Fibroblast of skin of scalp (primary cell): ENCODE results near the gene TLE4.
A peak's percentile ranks its signal among the peaks of the same experiment; 100 is the strongest.
"Not testable (repeated sequence)": the region's sequence is repeated elsewhere in the genome, so short reads cannot be mapped to it uniquely, and the experiment has no call there.

Source experiments
- DNase-seq: peaks from one replicate; pipeline ENCODE4 v3.0.0-alpha.2; 2013

TLE4 gene

DNA sequence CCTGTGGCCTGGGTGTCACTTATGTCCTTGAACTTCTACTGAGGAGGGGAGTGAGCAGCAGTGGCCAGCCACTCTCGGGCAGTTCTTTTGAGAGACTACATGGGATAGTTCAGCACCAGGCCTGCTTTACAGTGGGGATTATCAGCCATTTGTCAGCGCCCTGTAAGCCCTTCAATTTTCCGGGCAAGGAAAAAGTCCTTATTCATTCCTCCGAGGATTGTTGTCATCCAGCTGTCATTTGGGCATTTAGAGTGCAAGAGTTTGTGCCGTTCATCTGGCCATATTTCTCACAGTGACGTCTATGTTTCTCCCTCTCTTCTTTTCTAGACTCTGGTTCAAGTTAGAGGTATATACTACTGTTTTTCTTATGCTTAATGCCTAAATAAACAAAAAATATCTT lies 172.8 kb downstream of the TLE4 start:
- no peak for DNase-seq

DNA sequence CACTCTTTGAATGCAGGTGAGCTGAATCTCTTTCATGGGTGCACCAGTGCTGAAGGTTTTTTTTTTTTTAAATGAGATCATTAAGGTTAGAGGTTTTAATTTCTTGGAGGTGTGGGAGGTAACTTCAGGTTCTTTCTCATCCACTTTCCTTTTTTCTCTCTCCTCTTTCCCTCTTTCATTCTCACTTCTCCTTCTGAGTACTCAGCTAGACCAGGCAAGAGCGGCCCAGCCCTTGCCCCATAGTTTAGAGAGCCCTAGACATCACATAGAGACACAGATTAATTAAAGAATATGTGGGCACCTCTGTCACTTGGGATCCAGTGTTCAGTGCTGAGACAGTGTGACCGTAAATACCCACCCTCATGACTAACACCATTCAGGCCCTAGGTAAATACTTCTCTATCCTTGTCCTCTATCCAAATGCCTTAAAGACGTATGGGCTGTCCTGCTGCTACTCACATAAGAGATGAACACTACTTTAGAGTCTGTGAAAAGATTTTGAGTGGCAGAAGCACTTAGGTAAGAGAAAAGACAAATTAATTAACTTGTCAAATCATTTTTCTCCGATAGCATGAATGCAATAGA lies 174.1 kb downstream of the TLE4 start:
- DNase-seq = no peak

DNA sequence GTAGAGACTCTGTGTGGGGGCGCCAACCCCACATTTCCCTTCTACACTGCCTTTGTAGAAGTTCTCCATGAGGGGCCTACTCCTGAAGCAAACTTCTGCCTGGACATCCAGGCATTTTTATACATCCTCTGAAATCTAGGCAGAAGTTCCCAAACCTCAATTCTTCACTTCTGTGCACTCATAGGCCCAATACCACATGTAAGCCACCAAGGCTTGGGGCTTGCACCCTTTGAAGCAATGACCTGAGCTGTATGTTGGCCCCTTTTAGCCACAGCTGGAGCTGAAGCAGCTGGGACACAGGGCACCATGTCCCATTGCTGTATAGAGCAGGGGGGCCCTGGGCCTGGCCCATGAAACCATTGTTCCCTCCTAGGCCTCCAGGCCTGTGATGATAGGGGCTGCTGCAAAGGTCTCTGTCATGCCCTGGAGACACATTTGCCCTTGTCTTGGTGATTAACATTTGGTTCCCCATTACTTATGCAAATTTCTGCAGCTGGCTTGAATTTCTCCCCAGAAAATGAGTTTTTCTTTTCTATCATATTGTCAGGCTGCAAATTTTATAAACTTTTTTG lies 180.2 kb downstream of the TLE4 start:
- not testable (repeated sequence) for DNase-seq

DNA sequence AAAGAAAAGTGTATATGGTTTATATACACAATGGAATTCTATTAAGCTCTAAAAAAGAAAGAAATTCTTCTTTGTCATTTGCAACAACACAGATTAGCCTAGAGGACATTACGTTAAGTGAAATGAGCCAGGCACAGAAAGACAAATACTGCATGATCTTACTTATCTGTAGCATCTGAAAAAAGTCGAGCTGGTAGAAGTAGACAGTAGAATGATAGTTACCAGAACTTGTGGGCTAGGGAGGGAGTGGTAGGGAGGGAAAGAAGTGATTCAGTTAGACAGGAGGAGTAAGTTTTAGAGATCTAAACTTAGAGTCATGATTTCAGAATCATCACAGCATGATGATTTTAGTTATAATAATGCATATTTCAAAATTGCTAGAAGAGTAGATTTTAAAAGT lies 184.6 kb downstream of the TLE4 start:
- no peak for DNase-seq

DNA sequence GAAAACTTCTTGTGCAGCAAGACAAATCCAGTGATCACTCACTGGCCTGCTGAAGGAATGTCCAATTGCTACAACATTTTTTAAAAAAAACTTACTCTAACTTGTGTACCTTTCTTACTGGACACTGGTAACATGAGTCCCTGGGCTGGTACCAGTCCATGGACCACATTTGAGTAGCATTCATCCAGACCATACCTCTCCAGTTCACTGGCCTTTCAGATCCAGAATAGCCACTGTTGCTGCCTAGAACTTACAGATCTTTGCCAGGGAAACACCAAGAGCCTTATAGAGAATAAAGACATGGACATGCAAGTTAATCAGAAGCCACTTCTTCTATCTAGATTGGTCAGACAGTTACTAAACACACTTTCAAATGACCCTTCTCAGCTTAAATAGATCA lies 185.3 kb downstream of the TLE4 start:
- DNase-seq = no peak

DNA sequence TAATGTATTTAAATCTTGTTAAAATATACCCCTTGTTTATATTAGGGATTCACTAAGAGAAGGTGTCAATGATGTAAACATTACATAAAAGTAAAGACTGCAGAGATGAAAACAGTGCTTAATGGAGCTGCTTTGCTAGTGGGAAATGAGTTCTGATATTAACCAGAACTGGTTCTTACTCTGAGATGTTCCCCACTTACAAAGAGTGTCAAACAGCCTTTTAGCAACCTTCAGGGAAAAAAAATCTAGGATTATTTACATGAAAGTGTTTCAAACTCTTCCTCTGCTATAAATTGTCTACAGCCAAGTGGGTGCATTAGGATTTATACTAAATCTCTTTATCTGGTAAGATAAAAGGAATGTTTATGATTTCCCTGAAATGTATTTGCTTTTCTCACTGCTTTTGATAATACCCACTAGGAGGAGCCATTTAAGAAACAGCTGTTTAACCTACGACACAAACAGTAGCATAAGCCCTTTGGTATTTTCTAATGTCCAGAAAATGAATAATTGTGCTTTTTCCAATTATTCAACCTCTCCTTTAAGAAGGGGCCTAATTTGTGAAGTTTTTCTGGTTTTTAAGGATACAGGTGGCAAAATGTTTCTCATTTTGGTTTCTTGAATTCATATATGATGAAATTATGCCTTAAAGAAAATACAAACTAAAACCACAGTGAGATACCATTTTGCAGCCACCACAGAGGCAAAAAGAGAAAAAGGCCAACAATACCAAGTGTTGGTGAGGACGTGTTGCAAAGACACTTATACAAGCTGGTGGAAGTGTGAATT lies 186.3 kb downstream of the TLE4 start:
- peak; percentile 36 for DNase-seq

DNA sequence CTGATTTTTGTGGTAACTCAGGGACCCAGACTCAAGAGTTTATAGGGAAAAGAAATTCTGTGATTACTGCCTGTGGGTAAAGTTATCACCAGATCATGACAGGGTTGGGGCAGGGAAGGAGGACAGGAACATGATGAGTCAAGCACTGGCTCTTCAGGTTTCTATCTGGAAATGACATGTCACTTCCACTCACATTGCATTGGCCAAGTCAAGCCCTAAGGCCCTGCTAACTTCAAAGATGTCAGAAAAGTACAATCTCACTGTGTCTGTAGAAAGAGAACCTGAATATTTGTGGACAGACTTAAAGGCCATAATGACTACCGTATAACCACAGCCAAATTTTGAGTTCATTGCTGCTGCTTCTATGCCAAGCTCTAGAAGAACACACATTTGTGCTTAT lies 187.7 kb downstream of the TLE4 start:
- DNase-seq = no peak

DNA sequence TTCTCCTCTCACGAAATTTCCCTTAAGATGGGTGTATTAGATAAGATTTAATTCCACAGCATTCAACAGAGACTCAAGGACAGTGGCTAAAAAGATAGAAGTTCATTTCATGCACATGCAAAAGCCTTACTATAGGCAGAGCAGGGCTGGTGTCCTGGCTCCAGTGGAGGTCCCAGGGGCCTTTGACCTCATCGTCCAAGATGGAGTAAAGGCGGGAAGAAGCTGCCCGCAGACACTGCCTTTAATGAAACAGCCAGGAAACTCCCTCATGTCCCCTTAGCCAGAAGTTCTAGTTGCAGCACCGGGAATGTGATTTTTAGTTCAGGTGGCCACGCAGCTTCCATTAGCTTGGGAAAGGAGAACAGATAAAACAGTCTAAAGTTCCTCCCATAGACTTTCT lies 190.3 kb downstream of the TLE4 start:
- DNase-seq = no peak

DNA sequence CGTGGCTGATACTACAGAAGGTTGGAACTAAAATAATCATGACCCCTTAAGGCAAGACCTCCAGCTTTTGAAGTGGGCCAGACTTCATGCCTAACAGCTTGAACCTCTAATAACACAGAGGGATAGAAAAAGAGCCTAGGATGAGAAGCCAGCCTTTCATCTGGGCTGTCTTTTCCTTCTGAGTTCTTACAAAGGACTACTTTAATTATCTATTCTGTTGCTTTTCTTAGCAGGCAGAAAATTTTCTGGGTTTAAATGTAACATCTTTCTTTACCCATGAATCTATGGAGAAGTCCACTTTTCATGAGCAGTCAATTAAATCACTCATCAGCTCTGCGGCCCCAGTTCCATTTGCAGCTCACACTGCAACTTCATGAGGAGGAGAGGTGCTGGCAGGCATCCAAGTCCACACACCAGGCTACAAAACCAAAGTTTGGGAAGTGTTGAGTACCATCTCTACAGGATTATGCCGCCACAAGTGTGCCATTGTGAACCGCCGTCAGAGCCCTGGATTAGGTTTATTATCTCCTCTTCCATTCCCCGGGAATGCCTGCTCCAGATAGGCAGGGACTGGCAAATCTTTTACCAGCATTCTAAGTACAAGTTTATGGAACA lies 192.0 kb downstream of the TLE4 start:
- DNase-seq = peak; percentile 44

DNA sequence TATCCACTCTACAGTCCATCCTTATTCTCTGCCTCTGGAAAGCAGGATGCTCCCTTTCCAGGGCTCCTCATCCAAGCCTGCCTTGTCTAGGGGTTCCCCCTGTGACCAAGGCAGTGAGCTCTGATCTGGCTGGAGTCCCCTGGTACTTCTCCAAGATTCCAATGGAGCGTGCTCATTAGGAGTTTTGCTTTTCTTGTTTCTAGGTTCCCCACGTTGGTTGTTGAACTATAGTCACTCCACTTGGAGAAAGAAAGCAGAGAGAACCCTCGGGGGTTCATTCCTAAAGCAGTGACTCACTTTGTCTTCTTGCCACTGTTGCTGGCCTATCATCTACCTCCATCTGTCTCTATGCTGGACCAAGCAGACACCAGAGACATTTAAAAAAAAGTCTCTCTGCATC lies 192.6 kb downstream of the TLE4 start:
- DNase-seq = peak; percentile 98

DNA sequence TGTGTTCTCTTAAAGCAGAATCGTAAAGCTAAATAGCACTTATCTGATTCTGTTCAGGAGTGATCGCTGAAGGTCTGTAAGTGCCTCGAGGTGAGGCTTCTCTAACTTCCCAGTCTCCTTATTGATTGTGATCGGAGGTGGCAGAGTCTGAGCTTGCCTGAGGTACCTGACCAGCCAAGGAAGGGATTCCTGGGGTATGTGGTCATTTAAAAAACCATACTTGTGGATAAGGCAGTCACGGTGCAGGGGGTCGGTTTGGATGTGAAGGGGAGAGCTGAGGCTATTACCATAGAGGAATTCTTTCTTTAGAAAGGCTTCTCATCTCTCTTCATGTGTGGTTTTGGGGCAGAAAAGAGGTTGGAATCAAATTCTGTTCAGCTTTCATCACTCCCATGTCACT lies 193.7 kb downstream of the TLE4 start:
- peak; percentile 18 for DNase-seq

DNA sequence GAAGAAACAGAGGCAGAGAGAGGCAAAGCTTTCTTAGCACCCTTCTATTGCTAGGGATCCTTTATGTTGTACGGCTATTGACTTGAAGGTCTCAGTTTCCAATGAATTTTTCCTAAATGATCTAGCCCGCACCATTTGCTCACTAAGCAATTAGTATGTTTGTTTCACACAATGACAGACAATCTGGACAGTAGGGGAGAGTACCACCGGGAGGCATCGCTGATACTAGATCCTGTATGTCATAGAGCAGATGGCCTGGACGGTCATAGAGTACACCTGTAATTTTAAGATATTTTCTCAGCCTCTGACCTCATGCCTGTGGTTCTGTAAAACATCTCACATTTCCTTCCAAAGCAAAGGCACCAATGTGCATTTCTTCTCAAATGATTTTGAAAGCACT lies 194.3 kb downstream of the TLE4 start:
- DNase-seq = no peak

DNA sequence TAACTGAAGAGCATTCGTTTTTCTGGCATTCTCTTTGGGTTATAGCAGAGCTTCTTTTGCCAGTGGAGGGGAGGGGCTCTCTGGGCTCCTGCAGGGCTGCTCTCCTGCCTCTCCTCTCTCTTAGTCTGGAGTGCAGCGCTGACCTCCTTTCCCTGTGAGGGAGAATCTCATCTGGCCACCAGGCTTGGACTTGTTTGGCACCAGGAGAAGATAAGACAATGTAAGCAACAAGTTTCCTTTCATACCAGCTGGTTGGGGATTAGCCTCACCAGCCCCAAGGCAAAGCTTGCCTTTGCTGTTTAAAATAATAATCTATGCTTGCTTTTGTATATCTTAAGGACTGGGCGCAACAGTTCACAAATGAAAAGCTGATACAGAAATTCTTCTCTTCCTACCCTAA lies 196.4 kb downstream of the TLE4 start:
- DNase-seq = peak; percentile 7

DNA sequence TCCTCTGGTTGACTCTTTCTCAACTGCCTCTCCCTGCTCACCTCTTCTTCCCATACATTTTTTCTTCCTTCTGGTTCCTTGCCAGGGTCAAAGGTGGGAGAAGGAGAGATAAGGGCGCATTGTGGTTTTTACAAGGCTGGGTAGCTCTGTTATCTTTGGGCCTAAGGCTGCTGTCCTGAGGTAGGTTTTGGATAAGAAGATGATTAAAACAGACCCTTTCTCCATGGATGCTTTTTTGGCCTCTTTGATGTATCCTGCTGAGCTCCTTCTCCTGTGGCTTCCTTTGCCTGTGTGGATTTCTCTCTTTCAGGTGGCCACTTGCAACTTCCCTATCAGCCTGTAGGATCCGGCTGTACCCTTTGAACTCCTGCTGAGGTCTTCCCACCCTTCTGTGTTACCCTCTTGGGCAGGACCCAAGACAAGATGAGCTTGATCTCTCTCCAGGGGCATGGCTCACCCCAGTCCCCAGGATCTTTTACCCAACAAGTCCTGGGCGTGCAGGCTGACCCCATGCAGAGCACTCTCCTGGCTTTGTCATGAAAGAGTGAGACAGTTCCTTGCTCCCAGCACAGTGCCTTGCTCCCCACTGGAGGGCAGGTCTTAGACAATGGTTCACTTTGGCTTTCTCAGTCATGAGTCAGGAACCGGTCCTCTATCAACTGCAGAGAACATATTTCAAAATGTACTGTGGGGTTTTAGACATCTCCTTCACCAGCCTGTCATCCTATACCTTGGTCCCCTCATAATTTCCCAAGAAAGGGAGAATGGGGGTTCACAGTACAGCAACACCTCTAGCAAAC lies 197.9 kb downstream of the TLE4 start:
- DNase-seq = no peak

DNA sequence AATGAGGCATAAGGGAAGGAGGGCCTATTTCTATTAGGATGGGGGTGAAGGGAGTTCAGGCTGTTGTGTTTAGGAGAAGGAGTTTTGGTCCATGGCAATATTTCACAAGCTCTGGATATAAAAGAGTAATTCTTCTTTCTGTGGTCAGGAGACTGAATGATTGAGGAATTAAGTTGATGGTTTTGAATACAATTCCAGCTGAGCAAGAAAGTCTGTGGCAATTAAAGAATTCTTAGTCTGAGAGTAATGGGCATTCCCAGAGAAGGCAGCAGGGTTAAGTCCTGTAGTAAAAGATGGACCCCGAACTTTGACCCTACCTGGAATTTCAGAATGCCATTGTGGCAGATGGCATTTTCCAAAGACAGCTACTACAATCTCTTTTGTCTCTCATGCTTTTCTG lies 202.6 kb downstream of the TLE4 start:
- peak; percentile 42 for DNase-seq
